ENCODE data around the gene CHPF2.

The CHPF2 gene

DNA sequence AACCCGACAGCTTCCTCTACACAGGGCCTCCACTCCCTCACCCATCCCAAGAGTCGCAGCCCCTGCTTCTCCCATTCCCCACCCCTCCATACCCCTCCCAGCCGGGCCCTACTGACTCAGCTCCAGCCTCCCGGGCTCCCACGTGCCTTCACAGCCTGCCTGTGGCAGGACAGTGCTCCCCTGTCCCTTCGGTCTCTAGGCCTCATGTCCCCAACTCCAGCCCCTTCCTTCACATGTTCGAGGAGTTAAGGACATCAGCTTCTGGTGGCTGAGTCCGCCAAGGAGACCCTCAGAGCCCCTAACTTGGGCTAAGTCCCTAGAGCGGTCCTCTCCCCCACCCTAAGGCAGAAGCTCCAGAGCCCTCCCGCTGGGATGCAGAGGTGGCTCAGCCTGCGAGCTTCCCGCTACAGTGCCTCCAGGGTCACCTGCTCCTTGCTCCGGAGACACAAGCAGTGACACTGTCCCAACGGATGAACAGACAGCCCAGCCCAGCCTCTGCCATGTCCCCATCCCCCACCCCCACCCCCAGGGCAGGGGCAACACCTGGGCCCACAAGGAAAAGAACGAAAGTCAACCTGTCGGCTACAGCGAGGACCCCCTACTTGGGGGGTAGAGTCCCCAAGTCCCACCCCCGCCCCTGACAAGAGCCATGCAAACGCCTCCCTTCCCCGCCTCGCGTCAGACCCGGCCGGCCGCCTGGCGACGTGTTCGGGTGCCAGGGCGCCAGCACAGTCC is 15.5 kb downstream of the CHPF2 start:
- DNase-seq = no peak

DNA sequence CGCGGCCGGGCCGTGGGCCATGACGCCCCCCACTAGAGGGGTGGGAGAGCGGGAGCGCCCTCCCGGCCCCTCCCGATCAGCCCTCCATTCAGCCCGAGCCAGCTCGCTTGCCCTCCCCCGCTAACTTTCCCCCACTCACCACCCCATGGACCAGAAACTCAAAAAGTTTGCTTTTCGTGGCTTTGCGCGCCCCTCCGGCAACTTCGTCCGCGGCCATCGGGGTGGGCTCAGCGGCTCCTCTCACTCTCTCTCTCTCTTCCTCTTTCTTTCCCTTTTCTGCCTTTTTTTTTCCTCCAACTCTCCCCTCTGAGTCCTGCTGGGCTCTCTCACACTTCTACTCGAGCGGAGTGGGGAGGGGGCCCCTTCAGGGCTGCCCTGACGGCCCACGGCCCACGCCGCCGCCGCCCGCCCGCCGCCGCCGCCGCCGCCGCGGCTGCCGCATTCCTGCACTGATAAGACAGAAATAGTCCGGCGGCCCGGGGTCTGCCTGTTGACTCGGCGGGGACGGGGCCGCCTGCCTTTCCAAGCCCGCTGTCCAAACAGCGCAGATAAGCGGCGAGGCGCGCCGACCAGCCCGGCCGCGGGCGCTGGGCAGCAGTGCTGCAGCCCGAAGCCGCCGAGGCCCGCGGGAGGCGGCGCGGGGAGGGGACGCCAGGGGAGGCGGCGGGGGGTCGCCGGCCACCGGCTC is 16.2 kb downstream of the CHPF2 start, which contains the start of gene SMARCD3:
Gene SMARCD3 (minus strand): TSS at position 349 of the 688 bp plus-strand sequence. CDS start 132 bp downstream, at position 217.
- peak; percentile 42 for DNase-seq

DNA sequence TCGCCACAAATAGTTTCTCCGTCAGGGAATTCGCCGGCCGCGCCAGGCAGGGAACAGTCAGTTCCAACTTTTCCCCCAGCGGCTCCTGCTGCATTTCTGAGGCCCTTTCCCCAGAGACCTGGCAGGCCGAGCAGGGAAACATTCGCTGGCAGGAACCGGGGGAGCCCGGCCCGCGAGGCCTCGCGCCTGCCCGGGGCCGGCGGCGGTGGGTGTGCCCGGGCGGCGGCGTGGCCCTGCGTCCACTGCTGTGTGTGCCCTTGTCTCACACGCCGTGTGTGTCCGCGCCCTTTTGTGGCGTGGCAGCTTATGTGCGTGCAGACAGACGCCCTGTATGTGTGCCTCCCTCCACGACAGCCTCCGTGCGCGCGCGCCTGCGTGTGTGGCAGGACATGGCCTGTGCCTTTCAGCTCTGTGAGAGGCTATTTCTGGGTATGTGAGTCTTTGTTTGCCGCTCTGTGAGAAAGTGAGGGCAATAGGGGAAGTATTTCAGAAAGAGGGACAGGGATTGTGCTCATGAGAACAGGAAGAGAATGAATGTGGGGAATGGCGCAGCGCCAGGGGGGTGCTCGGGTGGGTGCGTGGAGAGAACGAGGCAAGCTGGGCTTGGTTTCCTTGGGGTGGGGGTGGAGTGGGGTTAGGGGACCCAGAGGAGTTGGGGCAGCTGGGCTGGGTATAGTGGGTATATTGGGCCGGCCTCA is 16.9 kb downstream of the CHPF2 start:
- DNase-seq = no peak

DNA sequence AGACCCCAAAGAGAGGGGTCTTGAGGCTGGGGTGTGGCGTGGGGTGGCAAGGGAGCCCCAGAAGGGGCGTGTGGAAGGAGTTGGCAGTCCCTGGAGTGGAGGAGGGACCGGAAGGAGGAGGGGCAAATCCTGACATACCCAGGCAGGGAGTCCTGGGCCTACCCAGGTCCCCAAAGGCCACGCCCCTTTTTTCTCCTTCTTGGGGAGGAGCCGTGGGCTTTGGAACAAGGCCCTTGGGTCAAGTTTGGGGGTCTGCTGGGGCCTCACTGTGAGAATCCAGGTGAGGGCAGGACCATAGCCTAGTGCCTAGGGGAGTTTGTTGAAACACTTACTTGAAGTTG is 17.4 kb downstream of the CHPF2 start:
- DNase-seq = no peak

DNA sequence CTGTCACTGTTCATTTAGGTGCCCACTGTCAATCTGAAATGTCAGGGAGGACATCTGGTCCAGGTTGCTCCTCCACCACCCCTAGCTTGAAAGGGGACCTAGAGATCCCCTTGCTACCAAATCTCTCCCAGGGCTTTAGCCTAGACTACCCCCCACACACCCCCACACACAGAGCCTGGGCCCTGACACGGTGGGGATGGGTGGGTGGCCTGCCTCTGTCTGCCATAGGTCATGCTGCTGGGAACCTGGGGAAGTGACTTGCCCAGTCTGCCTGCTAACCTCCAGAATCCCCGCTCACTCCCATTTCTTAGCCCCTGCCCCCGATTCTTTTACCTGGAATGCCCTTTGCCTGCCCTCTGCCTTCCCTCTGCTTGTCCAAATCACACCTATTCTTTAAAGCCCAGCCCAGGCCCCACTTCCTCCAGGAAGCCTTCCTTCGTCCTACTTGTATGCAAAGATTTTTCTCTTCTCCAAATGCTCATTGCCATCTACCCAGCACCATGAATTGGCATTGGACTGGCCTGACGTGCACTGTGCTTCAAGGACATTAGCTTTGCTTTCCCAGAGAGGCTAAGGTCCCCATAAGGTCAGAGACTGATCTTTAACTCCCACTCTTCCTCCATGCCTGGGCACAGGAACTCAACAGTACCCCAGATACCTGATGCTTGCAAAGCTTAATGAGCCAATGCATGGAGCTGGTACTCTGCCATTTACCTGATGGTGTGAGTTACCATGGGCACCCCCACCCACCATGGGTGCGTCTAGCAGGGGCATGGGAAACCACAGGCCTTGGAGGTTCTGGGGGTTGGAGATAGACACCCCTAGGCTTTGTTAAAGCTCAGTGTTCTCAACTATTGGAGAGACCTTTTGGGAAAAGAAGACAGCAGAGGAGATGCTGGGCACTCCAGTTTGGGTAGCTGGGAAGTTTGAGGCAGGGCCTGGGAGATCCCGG is 18.2 kb downstream of the CHPF2 start:
- no peak for DNase-seq

DNA sequence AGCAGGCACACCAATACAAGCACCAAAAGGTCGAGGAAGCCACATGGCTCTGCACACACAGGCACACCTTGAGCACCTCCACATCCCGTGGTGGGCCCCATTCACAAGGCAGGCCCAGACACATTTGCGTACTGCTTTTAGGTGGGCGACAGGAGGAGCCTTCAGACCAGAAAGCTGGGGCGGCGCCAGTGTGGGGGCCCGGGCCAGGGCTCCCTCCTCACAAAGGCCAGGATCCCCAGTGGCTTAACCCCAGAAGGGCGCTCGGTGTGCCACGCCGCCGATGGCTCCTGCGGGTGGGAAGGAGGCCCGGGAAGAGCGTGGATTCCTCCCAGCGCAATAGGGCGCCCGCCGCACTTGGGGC is 19.0 kb downstream of the CHPF2 start:
- no peak for DNase-seq

DNA sequence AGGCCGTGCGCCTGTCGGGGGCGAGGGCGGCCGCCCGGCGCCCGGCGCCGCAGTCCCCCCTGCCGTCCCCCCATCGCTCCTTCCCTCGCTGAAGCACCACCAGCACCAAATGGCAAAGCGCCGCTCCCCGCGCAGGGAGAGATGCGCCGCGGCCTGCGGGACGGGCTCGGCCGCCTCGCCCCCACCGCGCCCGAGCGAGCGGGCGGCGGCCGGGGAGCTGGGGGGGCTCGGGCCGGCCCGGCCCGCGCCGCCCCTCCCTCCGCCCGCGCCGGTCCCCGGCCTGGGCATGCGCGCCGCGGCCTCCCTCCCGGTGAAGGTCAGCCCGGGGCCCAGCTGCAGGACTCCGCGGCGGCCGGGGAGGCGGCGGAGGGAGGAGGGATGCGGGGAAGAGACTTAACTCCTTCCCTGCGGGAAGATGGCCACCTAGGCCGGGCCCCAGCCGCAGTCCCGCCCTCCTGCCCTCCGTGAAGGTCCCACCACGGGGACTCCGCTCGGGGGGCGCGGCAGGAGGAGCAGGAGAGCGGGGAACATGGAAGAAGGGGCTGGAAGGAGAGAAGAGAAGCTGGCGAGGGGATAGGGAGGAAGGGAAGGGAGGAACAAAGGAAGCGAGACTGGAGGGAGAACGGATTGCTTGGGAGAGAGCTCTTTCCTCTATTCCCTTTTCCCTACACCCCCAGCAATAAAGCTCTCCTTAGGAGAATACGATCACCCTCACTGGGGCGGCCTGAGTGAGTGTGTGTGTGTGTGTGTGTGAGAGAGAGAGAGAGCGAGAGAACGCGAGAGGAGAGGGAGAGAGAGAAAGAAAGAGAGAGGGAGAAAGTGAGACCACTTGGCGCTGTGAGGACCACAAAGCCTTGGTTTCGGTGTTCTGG is 19.6 kb downstream of the CHPF2 start:
- peak; percentile 56 for DNase-seq

DNA sequence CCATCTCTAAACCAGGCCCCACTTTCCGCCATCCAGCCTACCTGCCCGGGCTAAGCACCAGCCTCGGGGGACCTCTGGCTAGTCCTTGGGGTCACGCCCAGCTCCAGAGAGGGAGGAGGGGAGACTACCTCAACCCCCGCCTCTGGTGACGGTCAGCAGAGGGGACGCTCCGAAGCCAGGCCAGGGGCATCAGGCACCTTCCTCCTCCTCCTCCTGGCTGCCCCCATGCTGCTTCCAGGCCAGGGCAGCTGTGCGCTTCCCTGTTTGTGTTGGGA is 20.2 kb downstream of the CHPF2 start:
- no peak for DNase-seq

DNA sequence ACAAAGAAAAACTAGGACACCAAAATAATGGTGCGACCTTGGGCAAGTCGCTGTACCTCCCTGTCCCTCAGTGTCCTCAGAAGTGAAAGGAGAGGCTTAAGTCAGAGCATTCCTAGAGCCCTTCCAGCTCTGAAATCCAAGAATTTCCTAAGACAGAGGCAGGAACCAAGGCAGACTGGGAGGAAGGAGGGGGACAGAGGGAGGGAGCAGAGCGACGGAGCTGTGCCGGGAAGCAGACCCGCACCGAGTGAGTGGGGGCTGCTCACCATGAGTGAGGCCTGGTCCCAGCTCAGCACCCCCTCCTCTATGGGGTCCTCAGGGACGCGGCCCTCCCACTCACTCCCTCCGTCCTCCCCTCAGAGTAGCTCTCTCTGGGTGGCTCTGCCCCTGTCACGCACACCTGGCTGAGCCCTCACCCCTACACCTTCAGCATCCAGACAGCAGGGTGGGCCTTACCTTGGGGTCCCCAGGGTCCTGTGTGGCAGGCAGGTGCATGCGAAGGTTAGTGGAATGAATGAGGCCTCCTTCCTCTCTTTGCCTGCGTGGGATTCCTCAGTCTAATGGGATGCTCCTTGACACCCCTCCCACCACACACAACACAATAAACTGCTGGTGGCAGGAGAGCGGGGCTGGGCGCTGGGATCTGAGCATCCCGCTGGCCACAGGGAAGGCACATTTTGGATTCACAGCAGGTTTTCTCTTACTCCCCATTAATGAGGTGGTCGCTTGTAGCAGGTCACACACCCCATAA is 20.9 kb downstream of the CHPF2 start:
- DNase-seq = no peak

DNA sequence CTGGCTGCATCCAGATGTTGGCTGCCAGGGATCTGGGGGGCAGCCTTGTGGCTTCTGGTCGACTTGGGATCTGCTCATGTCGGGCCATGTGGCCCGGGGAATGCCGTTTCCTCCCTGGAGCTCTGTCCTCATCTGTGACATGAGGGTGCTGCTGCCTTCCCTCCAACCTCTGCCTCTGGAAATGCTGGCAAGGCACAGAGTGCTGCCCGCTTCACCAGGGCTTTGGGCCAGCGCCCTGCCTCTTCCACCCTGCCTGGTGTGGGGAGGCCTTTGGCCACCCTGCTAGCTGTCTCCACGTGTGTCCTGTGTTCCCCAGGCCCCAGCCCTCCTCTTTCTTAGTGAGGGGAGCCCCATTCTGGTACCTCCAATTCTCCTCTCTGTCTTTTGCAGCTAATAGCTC is 22.0 kb downstream of the CHPF2 start:
- no peak for DNase-seq

DNA sequence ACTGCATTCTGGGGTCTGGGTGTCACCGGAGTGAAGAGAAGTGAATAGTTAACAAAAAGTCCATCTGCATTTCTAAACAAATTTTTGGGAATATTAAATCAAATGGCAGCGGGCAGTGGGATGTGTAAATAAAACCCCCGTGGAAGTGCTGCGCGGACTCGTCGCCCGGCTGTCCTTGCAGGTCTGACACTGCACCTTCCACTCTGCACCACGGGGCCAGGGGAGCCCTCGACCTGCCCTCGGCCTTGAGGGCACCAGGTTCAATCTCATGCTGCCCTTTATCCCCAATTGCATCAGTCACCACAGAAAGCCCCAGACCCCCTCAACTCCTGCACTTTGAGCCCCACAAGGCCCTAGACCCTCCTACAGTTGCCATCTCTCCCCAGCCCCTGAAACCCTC is 22.6 kb downstream of the CHPF2 start:
- DNase-seq = no peak

DNA sequence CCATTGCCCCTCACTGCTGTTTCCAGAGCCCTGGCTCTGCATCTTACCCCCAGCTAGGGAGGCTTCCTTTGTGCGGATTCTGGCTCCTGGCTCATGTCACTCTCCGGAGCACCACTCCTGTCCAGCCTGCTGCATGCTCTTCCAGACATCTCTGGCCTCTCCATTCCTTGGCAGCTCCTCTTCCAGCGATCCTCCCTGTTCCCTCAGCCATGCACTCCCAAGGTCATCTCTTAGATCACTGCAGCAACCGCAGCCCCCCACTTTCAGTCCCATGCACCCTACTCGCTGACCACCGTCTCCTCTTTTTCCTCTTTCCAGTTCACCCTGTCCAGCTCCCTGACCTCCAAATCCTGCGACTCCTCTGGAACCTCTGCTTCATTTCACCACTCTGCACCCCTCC is 23.1 kb downstream of the CHPF2 start:
- no peak for DNase-seq

DNA sequence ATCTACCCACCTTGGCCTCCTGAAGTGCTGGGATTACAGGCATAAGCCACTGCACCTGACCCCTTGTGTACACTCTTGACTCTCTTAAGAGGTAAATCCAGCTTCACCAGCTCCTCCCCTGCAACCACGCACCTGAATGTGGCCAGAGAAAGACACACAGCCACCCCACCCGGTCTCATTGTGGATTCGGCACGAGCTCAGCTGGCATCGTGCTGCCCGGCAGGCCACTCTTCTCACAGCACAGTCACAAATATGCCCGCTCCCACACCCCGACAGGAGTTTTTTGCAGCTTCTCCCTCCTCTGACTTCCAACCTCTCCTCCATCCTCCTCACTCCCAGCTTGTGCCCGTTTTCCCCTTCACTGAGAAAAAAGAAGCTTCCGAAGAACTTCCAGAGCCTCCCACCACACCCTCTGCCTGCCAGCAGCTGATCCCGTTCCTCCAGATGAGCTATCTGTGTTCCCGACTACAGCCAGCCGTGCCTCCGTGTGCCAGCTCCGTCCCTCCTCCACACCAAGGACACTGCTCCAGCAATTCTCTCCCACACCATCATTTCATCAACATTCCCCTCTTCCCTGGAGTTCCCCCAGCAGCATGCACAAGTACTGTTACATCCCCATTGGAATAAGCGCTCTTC is 24.2 kb downstream of the CHPF2 start:
- DNase-seq = no peak

DNA sequence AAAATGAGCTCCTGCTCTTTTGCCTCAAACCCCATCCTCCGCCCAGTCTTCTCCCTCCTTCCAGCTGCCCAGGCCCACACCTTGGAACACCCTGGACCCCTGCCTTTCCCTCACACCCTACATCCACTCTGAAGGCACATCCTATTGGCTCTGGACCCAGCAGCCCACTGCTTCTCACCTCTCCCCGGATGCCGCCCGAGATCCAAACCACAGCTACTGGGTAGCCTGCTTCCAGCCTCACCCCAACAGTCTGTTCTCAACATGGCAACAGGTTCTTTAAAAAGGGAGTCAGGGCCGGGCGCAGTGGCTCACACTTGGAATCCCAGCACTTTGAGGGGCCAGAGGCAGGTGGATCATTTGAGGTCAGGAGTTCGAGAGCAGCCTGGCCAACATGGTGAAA is 25.7 kb downstream of the CHPF2 start:
- no peak for DNase-seq

DNA sequence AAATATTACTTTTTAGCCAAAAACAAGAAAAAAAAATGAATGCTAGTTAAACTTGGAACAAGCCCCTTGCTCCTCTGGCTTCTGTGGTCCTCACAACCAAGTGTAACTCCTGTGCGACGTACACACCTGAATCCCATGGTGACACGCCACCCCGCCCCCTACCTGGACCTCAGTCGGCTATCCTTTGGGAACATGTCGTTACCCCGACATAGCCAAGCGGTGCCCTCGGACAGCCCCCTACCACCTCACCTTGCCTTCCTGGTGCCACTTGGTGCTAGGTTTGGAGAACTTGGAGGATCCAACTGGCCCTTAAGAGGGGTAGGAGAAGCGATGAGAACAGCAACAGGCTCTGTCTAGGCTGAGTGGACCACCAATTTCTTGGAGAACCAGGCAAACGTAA is 28.2 kb downstream of the CHPF2 start:
- DNase-seq = no peak

DNA sequence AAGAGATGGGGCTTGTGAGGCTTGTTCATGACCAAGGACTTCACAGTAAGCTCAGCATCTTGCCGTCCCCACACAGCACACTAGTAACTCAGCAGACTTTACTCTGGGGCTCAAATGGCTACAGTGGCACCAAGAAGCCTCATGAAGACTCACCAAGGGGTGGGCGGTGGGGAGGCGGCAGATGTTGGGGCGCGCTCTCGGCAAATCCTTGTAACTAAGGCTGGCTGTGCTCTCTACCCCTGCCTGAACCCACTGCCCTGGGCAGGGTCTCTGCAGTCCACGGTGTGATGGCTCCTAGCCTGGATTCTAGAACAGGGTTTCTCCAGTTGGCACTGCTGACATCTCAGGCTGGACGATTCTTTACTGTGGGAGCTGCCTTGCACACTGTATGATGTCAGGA is 28.6 kb downstream of the CHPF2 start:
- DNase-seq = no peak

DNA sequence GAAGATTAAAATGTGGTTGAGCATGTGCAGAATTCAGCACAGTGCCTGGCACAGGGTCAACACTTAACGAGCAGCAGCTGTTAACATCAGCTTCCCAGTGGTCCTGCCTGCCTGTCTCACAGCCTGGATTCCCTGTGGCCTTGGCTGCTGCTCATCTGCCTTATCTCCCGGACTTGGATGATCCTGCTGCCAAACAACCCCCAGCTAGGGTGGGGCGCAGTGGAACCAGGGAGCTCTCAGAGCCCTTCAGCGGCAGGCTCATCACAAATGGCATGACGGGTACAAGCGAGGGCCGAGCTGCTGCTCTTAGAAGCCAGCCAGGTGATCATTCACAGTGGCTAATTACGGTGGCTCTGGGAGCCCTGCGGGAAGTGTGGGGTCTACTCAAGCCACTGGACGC is 29.2 kb downstream of the CHPF2 start:
- no peak for DNase-seq

DNA sequence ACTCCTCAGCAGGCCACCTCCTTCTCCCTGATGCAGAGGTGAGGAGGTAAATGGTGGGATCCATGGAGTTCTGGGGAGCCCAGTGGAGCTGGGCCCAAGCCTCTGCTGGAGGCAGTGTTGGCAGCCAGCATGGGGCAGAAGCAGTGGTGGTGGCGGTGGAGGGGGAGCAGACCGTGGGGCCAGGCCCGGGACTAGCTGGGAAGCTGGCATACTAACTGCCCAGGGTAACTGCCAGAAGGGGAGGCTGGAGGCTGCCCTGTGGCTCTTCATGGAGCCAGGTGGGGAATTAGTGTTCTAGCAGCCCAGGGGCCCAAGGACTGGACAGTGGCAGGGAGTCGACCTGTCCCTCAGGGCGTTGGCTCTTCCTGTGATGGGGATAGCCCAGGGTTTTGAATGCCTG is 32.3 kb downstream of the CHPF2 start:
- DNase-seq = no peak

DNA sequence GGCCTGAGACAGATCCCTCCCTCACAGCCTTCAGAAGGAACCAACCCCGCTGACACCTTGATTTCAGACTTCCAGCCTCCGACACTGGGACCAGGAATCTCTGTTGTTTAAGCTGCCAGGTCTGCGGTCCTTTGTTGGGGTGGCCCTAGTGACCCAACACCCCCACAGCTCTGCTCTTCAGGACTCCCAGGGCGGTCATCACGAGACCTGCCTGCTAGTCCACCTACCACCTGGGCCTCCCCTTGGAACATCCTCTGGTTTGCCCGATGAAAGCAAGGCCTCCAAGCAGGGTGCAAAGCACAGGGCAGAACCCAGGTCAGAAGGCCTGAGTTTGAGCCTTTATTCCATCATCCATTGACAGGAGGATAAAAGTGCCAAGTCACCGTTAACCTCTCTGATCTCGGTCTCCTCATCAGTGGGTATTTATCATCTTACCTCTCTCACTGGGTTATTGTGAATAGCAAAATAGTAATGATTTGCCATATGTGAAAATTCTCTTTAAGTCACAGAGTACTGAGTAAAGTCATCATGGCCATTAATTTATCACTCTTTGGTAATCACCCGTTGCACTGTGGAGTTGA is 33.2 kb downstream of the CHPF2 start:
- DNase-seq = no peak

DNA sequence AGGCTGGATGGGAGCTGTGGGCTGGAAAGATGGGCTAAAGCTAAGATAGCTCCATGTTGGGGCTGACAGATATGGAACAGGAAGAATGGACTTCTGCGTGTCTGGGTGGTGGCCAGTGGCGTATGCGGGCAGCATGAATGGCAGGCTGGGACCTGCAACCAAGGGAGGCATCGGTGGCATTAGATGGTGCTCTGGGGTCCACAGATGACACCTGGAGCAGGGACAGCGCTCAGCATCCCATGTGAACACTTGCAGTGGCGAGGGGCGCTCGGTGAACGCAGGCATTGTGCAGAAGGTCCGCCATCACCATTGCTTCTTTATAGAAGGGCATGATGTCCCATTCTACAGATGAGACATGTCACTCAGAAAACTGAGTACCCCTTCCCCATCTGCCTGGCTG is 37.2 kb downstream of the CHPF2 start:
- no peak for DNase-seq
